MM.1S (cell line): Measurements from ENCODE around the gene SRRM3.

Source experiments
- DNase-seq: peaks from one replicate; pipeline ENCODE4 v3.0.0-alpha.2; 2015
- H2AFZ ChIP-seq: fragments of 300-600 bp; sonication (generic); 2 replicates; pipeline ENCODE4 v1.6.0; 2016; ENCODE audit warnings: antibody characterized with exemption, low read length
- H3F3A ChIP-seq: fragments of 300-600 bp; sonication (generic); 2 replicates; pipeline ENCODE4 v1.6.1; 2016; ENCODE audit warnings: mild to moderate bottlenecking, antibody characterized with exemption, low read length, moderate library complexity, mixed read lengths; ENCODE audit not compliant: insufficient read depth
- H3K27ac ChIP-seq: fragments of 300-600 bp; sonication (generic); 2 replicates; pipeline ENCODE4 v1.5.1; 2016; ENCODE audit warnings: mild to moderate bottlenecking, low read length
- H3K27me3 ChIP-seq: fragments of 300-600 bp; sonication (generic); replicated peaks from 2 replicates; pipeline ENCODE4 v1.6.0; 2016; ENCODE audit warnings: low read length; ENCODE audit not compliant: insufficient read depth
- H3K36me3 ChIP-seq: fragments of 300-600 bp; sonication (generic); replicated peaks from 2 replicates; pipeline ENCODE4 v1.6.1; 2016; ENCODE audit warnings: mild to moderate bottlenecking, low read length, mixed read lengths; ENCODE audit not compliant: insufficient read depth
- H3K4me1 ChIP-seq: fragments of 300-600 bp; sonication (generic); 2 replicates; pipeline ENCODE4 v1.6.1; 2016; ENCODE audit warnings: low read length, mixed read lengths
- H3K4me2 ChIP-seq: fragments of 300-600 bp; sonication (generic); 2 replicates; pipeline ENCODE4 v1.6.0; 2016; ENCODE audit warnings: low read depth, low read length
- H3K4me3 ChIP-seq: fragments of 300-600 bp; sonication (generic); 2 replicates; pipeline ENCODE4 v1.5.1; 2016; ENCODE audit warnings: low read length, mixed read lengths
- H3K79me2 ChIP-seq: fragments of 300-600 bp; sonication (generic); 2 replicates; pipeline ENCODE4 v1.6.1; 2016; ENCODE audit warnings: mixed run types, low read length, mixed read lengths
- H3K9ac ChIP-seq: fragments of 300-600 bp; sonication (generic); 2 replicates; pipeline ENCODE4 v1.6.1; 2016; ENCODE audit warnings: low read length, mixed read lengths
- H3K9me2 ChIP-seq: fragments of 300-600 bp; sonication (generic); replicated peaks from 2 replicates; pipeline ENCODE4 v1.6.1; 2016; ENCODE audit warnings: mild to moderate bottlenecking, low read length, mixed read lengths; ENCODE audit not compliant: insufficient read depth
- H3K9me3 ChIP-seq: fragments of 300-600 bp; sonication (generic); replicated peaks from 2 replicates; pipeline ENCODE4 v1.6.1; 2016; ENCODE audit warnings: mild to moderate bottlenecking, low read length, mixed read lengths; ENCODE audit not compliant: insufficient read depth
- H4K20me1 ChIP-seq: fragments of 300-600 bp; sonication (generic); 2 replicates; pipeline ENCODE4 v1.6.1; 2016; ENCODE audit warnings: mild to moderate bottlenecking, low read length, moderate library complexity, mixed read lengths; ENCODE audit not compliant: insufficient read depth
- EZH2 ChIP-seq: fragments of 300-600 bp; sonication (generic); optimal IDR thresholded peaks from 2 replicates; pipeline ENCODE3; 2017; ENCODE audit warnings: low read depth, mild to moderate bottlenecking, antibody characterized with exemption, low read length, mixed read lengths
- EZH2phosphoT487 ChIP-seq: fragments of 300-600 bp; sonication (generic); IDR thresholded peaks from 2 replicates; pipeline ENCODE4 v1.6.1; 2018; ENCODE audit warnings: antibody characterized with exemption, low read length
- TF ChIP-seq, protein P1 (sequence below): fragments of 300-600 bp; sonication (generic); IDR thresholded peaks from 2 replicates; pipeline ENCODE4 v1.5.1; 2016; ENCODE audit warnings: antibody characterized with exemption, low read length, mixed read lengths

Gene SRRM3

DNA sequence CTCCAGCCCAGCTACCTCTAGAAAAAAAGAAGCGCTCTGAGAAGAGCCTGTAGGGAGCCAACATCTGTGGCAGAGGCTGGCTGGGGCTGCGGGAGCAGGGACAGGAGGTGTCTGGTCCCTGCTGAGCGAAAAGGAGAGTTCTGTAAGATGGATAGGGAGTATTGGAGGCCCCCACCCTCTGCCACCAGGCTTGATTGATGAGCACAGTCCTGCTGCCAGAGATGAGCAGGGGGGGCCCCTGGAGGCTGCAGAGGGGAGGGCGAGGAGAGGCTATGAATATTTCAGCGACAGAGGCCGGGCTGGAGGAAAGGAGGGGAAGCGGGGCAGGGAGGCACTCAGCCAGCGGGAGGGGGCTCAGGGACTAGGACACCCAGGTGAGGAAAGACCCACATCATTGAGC, 56.3 kb downstream of the SRRM3 start:
- no peaks in the 10 kb centered on the region for H3K4me1 ChIP-seq
- H3K27me3 ChIP-seq, result peaks cover 32% of the 10 kb centered on the region
- no peak overlapping the region for H3K9ac ChIP-seq
- H3K4me2 ChIP-seq, result no peak overlapping the region
- no peaks in the 10 kb centered on the region for H3K9me3 ChIP-seq
- TF ChIP-seq EZH2phosphoT487 (no peak), EZH2 (no peak)
- TF ChIP-seq, protein P1, sequence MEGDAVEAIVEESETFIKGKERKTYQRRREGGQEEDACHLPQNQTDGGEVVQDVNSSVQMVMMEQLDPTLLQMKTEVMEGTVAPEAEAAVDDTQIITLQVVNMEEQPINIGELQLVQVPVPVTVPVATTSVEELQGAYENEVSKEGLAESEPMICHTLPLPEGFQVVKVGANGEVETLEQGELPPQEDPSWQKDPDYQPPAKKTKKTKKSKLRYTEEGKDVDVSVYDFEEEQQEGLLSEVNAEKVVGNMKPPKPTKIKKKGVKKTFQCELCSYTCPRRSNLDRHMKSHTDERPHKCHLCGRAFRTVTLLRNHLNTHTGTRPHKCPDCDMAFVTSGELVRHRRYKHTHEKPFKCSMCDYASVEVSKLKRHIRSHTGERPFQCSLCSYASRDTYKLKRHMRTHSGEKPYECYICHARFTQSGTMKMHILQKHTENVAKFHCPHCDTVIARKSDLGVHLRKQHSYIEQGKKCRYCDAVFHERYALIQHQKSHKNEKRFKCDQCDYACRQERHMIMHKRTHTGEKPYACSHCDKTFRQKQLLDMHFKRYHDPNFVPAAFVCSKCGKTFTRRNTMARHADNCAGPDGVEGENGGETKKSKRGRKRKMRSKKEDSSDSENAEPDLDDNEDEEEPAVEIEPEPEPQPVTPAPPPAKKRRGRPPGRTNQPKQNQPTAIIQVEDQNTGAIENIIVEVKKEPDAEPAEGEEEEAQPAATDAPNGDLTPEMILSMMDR, result no peak
- DNase-seq, result no peak
- H3K4me3 ChIP-seq, result no peak overlapping the region
- no peaks in the 10 kb centered on the region for H3K79me2 ChIP-seq
- H4K20me1 ChIP-seq, result no peaks in the 10 kb centered on the region
- H3K36me3 ChIP-seq, result no peaks in the 10 kb centered on the region
- no peak overlapping the region for H2AFZ ChIP-seq
- no peak overlapping the region for H3K27ac ChIP-seq
- no peaks in the 10 kb centered on the region for H3K9me2 ChIP-seq
- H3F3A ChIP-seq, result no peaks in the 10 kb centered on the region

DNA sequence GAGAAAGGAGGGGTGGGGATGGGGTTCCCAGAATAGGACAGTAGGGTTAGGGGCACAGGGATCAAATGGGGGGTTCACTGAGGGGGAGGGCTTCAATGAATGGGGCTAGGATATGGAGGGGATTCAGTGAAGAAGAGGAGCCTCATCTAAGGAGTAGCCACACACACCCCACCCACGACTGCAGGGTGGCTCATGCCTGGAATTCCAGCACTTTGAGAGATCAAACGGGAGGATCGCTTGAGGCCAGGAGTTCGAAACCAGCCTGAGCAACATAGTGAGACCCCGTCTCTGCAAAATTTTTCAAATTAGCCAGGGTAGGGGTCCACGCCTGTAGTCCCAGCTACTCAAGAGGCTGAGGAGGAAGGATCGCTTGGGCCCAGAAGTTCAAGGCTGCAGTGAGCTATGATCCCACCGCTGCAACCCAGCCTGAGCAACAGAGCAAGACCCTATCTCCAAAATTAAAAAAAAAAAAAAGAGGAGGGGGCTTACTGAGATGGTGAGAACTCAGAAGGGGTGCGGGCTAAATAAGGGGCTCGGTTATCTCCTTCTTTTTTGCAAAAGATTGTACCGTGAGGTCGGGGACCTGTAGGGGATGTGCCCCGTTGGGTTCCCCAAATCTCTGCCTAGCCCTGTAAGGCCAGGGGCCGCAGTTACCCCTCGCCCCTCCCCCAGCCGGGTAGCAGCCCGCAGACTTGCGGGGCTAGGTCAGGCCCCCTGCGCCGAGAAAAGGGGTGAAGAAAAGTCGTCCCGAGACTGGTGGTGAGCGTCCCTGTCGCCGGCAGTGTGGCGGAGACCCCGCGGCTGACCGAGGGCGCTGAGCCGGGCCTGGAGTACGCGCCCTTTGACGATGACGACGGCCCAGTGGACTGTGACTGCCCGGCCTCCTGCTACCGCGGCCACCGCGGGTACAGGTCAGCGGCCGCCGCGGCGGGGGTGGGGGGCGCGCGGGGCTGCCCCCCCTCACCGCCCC, 57.7 kb downstream of the SRRM3 start:
- no peaks in the 10 kb centered on the region for H3K4me1 ChIP-seq
- H3K79me2 ChIP-seq, result no peaks in the 10 kb centered on the region
- H3K9me2 ChIP-seq, result no peaks in the 10 kb centered on the region
- H3F3A ChIP-seq, result no peaks in the 10 kb centered on the region
- H3K9me3 ChIP-seq, result no peaks in the 10 kb centered on the region
- no peak overlapping the region for H3K4me3 ChIP-seq
- H2AFZ ChIP-seq, result no peak overlapping the region
- H3K36me3 ChIP-seq, result no peaks in the 10 kb centered on the region
- no peak overlapping the region for H3K4me2 ChIP-seq
- no peak overlapping the region for H3K27ac ChIP-seq
- no peaks in the 10 kb centered on the region for H4K20me1 ChIP-seq
- H3K9ac ChIP-seq, result no peak overlapping the region
- DNase-seq, result no peak
- TF ChIP-seq, protein P1, result no peak
- TF ChIP-seq EZH2, result no peak
- no peak for TF ChIP-seq EZH2phosphoT487
- peaks cover 32% of the 10 kb centered on the region for H3K27me3 ChIP-seq

DNA sequence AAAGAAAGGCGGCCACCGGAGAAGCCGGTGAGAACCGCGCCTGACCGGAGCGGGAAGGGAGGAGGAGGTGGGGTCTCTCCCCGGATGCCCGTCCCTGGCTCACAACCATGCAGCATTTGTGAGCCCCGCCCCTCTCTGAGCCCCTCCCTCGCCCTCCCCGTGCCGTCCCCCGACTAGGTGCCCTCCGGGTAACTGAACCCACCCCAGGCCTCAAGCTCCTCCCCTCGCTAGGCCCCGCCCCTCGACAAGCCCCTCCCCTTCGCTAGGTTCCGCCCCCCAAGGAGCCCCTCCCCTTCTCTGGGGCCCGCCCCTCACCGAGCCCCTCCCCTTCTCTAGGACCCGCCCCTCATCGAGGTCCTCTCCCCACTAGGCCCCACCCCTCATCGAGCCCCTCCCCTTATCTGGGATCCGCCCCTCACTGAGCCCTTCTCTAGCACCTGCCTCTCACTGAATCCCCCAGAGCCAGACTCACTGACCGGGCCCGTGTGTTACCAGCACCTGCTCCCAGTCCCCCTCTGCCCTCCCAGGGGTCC, 58.5 kb downstream of the SRRM3 start:
- H3K27ac ChIP-seq, result no peak overlapping the region
- peaks cover 29% of the 10 kb centered on the region for H3K27me3 ChIP-seq
- H3K9me2 ChIP-seq, result no peaks in the 10 kb centered on the region
- H4K20me1 ChIP-seq, result no peaks in the 10 kb centered on the region
- no peaks in the 10 kb centered on the region for H3K36me3 ChIP-seq
- no peak overlapping the region for H3K4me2 ChIP-seq
- H3K9ac ChIP-seq, result no peak overlapping the region
- H3K9me3 ChIP-seq, result no peaks in the 10 kb centered on the region
- no peaks in the 10 kb centered on the region for H3F3A ChIP-seq
- no peak overlapping the region for H3K4me3 ChIP-seq
- TF ChIP-seq EZH2phosphoT487 (no peak), EZH2 (no peak)
- TF ChIP-seq, protein P1, result no peak
- no peak overlapping the region for H2AFZ ChIP-seq
- DNase-seq, result no peak
- no peaks in the 10 kb centered on the region for H3K79me2 ChIP-seq
- no peaks in the 10 kb centered on the region for H3K4me1 ChIP-seq
